SU-DHL-6 (cell line): ENCODE measurements around the gene RDH16.

Source experiments
- H2AFZ ChIP-seq: fragments of 200-600 bp; sonication (generic); 2 replicates; pipeline ENCODE4 v1.6.1; 2014; ENCODE audit warnings: low read depth, mild to moderate bottlenecking, moderate library complexity, mixed read lengths, antibody characterized with exemption, low read length; ENCODE audit not compliant: severe bottlenecking
- H3F3A ChIP-seq: fragments of 200-600 bp; shearing (Covaris generic); 2 replicates; pipeline ENCODE4 v1.6.0; 2016; ENCODE audit warnings: antibody characterized with exemption, mild to moderate bottlenecking; ENCODE audit not compliant: insufficient read depth
- H3K27ac ChIP-seq: fragments of 200-600 bp; sonication (generic); 2 replicates; pipeline ENCODE4 v1.5.1; 2016; ENCODE audit warnings: low read depth, mild to moderate bottlenecking, low read length, moderate library complexity, mixed read lengths
- H3K27me3 ChIP-seq: fragments of 200-600 bp; sonication (generic), shearing (Covaris generic); 2 replicates; pipeline ENCODE4 v1.6.0; 2014; ENCODE audit warnings: mild to moderate bottlenecking, low read length
- H3K36me3 ChIP-seq: fragments of 200-600 bp; sonication (generic); 2 replicates; pipeline ENCODE4 v1.6.1; 2014; ENCODE audit warnings: mild to moderate bottlenecking, low read length, mixed read lengths
- H3K4me2 ChIP-seq: fragments of 300-600, 200-600 bp; shearing (Covaris generic), sonication (generic); 2 replicates; pipeline ENCODE4 v1.6.0; 2014; ENCODE audit warnings: low read length, low read depth, mild to moderate bottlenecking; ENCODE audit not compliant: poor library complexity, severe bottlenecking
- H3K4me3 ChIP-seq: fragments of 200-600 bp; sonication (generic); 2 replicates; pipeline ENCODE4 v1.5.1; 2014; ENCODE audit warnings: antibody characterized with exemption, low read length, mild to moderate bottlenecking, mixed read lengths; ENCODE audit not compliant: insufficient read depth, poor library complexity, severe bottlenecking
- H3K79me2 ChIP-seq: fragments of 200-600 bp; sonication (generic); 2 replicates; pipeline ENCODE4 v1.6.1; 2014; ENCODE audit warnings: mild to moderate bottlenecking, low read length, moderate library complexity; ENCODE audit not compliant: insufficient read depth
- H3K9ac ChIP-seq: fragments of 200-600 bp; sonication (generic); 2 replicates; pipeline ENCODE4 v1.7.0; 2014; ENCODE audit warnings: mild to moderate bottlenecking, low read length
- H3K9me2 ChIP-seq: fragments of 200-600 bp; sonication (generic); replicated peaks from 2 replicates; pipeline ENCODE4 v1.6.1; 2014; ENCODE audit warnings: low read length; ENCODE audit not compliant: insufficient read depth
- H3K9me3 ChIP-seq: fragments of 200-600 bp; sonication (generic); 2 replicates; pipeline ENCODE4 v1.6.1; 2014; ENCODE audit warnings: low read length, mixed read lengths; ENCODE audit not compliant: insufficient read depth
- H4K20me1 ChIP-seq: fragments of 200-600 bp; sonication (generic); 2 replicates; pipeline ENCODE4 v1.6.1; 2014; ENCODE audit warnings: low read depth, mild to moderate bottlenecking, antibody characterized with exemption, low read length, moderate library complexity, mixed read lengths
- CTCF ChIP-seq: fragments of 200-600 bp; sonication (generic); IDR thresholded peaks from one replicate; pipeline ENCODE4 v1.5.1; 2017; ENCODE audit warnings: antibody characterized with exemption, mild to moderate bottlenecking, low read length, moderate library complexity; ENCODE audit not compliant: insufficient read depth, poor library complexity, severe bottlenecking
- EZH2phosphoT487 ChIP-seq: fragments of 200-600 bp; sonication (generic), shearing (Covaris generic); conservative IDR thresholded peaks from 2 replicates; pipeline ENCODE4 v1.6.1; 2018; ENCODE audit warnings: mild to moderate bottlenecking, antibody characterized with exemption, low read length, moderate library complexity, mixed read lengths

Gene RDH16

DNA sequence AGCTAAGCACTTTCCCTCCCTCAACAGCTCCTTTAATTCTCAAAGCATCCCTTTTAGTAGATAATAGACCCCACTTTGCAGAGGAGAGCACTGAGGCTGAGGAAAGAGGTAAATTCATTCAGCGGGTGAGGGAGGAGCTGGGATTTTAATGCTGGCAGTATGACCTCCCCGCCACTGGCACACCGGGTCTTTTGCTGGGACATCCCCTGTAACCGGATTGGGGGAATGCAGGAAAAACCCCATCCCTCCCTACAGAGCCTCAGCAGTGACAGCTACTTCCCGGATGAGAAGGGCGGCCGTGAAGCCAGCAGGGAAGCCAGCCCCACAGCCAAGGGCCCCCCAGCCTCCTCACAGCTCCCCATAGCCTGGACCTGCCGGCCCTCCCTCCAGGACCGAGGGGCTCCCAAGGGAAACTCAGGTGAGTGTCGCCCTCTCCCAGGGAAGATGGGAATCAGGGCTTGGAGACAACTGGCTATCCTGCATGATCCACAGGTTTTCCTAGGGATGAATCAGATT, 36.9 kb upstream of the RDH16 start:
- TF ChIP-seq CTCF = no peak
- Histone ChIP-seq H3K36me3 (no peaks in the 10 kb centered on the region), H3K9me2 (no peaks in the 10 kb centered on the region), H2AFZ (no peak overlapping the region), H3K27me3 (no peaks in the 10 kb centered on the region), H3K27ac (no peak overlapping the region), H3K79me2 (no peaks in the 10 kb centered on the region), H4K20me1 (no peaks in the 10 kb centered on the region), H3K4me3 (no peak overlapping the region), H3K9me3 (no peaks in the 10 kb centered on the region), H3K9ac (no peak overlapping the region), H3F3A (no peaks in the 10 kb centered on the region), H3K4me2 (no peak overlapping the region)

GRCh38 chr12:56993346-56993745, 35.9 kb upstream of the RDH16 start:
- H3K4me3 ChIP-seq = no peak overlapping the region
- no peak overlapping the region for H3K27ac ChIP-seq
- no peaks in the 10 kb centered on the region for H3K9me2 ChIP-seq
- H3K27me3 ChIP-seq = no peaks in the 10 kb centered on the region
- H3K9ac ChIP-seq = no peak overlapping the region
- no peak overlapping the region for H3K4me2 ChIP-seq
- H2AFZ ChIP-seq = no peak overlapping the region
- no peaks in the 10 kb centered on the region for H4K20me1 ChIP-seq
- no peaks in the 10 kb centered on the region for H3F3A ChIP-seq
- TF ChIP-seq EZH2phosphoT487 = no peak
- no peak for TF ChIP-seq CTCF
- H3K36me3 ChIP-seq = no peaks in the 10 kb centered on the region
- no peaks in the 10 kb centered on the region for H3K79me2 ChIP-seq
- H3K9me3 ChIP-seq = no peaks in the 10 kb centered on the region

GRCh38 chr12:56991319-56992246, 34.2 kb upstream of the RDH16 start:
- H3K27me3 ChIP-seq = no peaks in the 10 kb centered on the region
- no peak overlapping the region for H3K9ac ChIP-seq
- H3K27ac ChIP-seq = no peak overlapping the region
- no peaks in the 10 kb centered on the region for H3F3A ChIP-seq
- no peaks in the 10 kb centered on the region for H3K79me2 ChIP-seq
- no peak overlapping the region for H3K4me2 ChIP-seq
- H3K4me3 ChIP-seq = no peak overlapping the region
- H3K9me2 ChIP-seq = no peaks in the 10 kb centered on the region
- H3K9me3 ChIP-seq = no peaks in the 10 kb centered on the region
- no peak overlapping the region for H2AFZ ChIP-seq
- no peaks in the 10 kb centered on the region for H4K20me1 ChIP-seq
- TF ChIP-seq EZH2phosphoT487 (no peak), CTCF (no peak)
- no peaks in the 10 kb centered on the region for H3K36me3 ChIP-seq
